Measurements from ENCODE around the gene TMEM154. TPM values are rescaled to one million over a fixed set of nuclear protein-coding genes. Genes with fewer than 3 reads are reported as not detected.

TMEM154 gene
- total RNA-seq, 1 experiment from 2014 or later = 23.3 TPM

DNA sequence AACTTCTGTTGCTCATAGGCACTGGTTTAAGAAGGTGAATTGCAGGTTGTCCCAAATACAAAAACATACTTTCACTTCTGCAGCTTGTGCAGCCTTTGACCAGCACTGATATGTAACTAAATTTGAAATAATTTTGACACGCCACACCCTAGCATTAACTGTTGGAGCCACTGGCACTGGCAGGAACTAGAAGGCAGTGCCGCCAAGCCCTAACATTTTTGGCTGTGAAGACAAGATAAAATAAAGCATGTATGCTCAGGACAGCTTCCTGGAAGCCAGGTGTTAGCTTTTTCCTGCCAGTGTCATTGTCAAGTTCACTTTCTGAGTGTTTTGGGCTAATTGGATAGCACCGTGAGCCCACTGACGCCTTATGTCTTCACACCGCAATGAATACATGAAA lies 78.6 kb downstream of the TMEM154 start:
- Mint-ChIP-seq H3K27ac (ENCODE audit: unreplicated experiment) (no peak overlapping the region), H3K27me3 (ENCODE audit: unreplicated experiment) (no peaks in the 10 kb centered on the region), H3K4me1 (ENCODE audit: low read depth, unreplicated experiment) (no peaks in the 10 kb centered on the region), H3K9me3 (ENCODE audit: low read depth, unreplicated experiment) (no peaks in the 10 kb centered on the region), H3K4me3 (ENCODE audit: low read depth, unreplicated experiment) (no peak overlapping the region), H3K36me3 (ENCODE audit: insufficient read depth, unreplicated experiment) (no peaks in the 10 kb centered on the region)
- no TSS peak for BruUV-seq (replicated peaks)
- intact Hi-C loops (cut with micrococcal nuclease; ENCODE audit: unreplicated experiment) = no loop called here
- CTCF ChIA-PET = no interaction called here
- TF ChIP-seq CTCF (IDR thresholded peaks at IDR 0.05; ENCODE audit: unreplicated experiment) = no peak
- no peak for DNase-seq

DNA sequence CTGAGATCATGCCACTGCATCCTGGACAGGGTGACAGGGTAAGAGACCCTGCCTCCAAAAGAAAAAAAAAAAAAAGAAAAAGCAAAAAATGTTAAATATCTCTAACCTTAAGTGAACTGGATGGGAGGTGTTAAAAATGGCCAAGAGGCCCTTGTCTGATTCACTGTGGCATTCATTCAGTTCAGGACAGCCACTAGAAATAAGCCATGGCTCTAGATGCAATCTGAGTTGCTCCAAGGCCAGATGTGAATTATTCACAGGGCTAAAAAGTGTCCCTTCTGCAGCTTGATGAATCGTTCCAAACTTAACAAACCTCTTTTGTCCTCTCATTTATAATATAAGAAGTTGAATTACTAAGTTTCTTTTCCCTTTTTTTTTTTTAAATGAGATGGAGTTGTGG lies 80.2 kb downstream of the TMEM154 start:
- TF ChIP-seq CTCF (IDR thresholded peaks at IDR 0.05; ENCODE audit: unreplicated experiment) = no peak
- intact Hi-C loops (cut with micrococcal nuclease; ENCODE audit: unreplicated experiment) = no loop called here
- no peaks in the 10 kb centered on the region for H3K27me3 Mint-ChIP-seq (ENCODE audit: unreplicated experiment)
- CTCF ChIA-PET = no interaction called here
- H3K36me3 Mint-ChIP-seq (ENCODE audit: insufficient read depth, unreplicated experiment) = no peaks in the 10 kb centered on the region
- no peak overlapping the region for H3K27ac Mint-ChIP-seq (ENCODE audit: unreplicated experiment)
- H3K4me3 Mint-ChIP-seq (ENCODE audit: low read depth, unreplicated experiment) = no peak overlapping the region
- no peak for DNase-seq
- no TSS peak for BruUV-seq (replicated peaks)
- H3K4me1 Mint-ChIP-seq (ENCODE audit: low read depth, unreplicated experiment) = no peaks in the 10 kb centered on the region
- H3K9me3 Mint-ChIP-seq (ENCODE audit: low read depth, unreplicated experiment) = no peaks in the 10 kb centered on the region

GRCh38 chr4:152599095-152599494 lies 80.7 kb downstream of the TMEM154 start:
- H3K9me3 Mint-ChIP-seq (ENCODE audit: low read depth, unreplicated experiment) = no peaks in the 10 kb centered on the region
- CTCF ChIA-PET = no interaction called here
- BruUV-seq (replicated peaks) = no TSS peak
- H3K4me3 Mint-ChIP-seq (ENCODE audit: low read depth, unreplicated experiment) = no peak overlapping the region
- DNase-seq = no peak
- H3K4me1 Mint-ChIP-seq (ENCODE audit: low read depth, unreplicated experiment) = no peaks in the 10 kb centered on the region
- H3K36me3 Mint-ChIP-seq (ENCODE audit: insufficient read depth, unreplicated experiment) = no peaks in the 10 kb centered on the region
- no peaks in the 10 kb centered on the region for H3K27me3 Mint-ChIP-seq (ENCODE audit: unreplicated experiment)
- no peak for TF ChIP-seq CTCF (IDR thresholded peaks at IDR 0.05; ENCODE audit: unreplicated experiment)
- no peak overlapping the region for H3K27ac Mint-ChIP-seq (ENCODE audit: unreplicated experiment)
- intact Hi-C loops (cut with micrococcal nuclease; ENCODE audit: unreplicated experiment) = no loop called here

DNA sequence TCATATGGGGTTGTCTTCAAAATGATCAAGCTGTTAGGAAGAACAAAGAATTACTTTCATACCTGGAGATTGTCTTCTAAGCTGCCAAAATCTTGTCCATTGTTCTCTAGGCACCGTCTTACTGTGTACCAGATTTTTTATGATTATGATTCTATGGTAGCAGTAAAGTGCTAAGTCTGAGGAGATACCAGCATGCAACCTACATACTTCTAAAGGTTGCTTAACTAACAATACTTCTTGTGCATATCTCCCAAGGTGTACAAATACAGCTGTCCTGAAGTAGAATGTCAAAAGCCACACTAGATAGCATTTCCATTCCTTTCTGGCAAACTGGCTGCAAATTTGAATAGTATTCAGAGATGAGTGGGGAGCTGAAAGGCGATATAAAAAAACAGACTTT lies 81.3 kb downstream of the TMEM154 start:
- no peaks in the 10 kb centered on the region for H3K27me3 Mint-ChIP-seq (ENCODE audit: unreplicated experiment)
- no peak for DNase-seq
- CTCF ChIA-PET = no interaction called here
- H3K36me3 Mint-ChIP-seq (ENCODE audit: insufficient read depth, unreplicated experiment) = no peaks in the 10 kb centered on the region
- no peak for TF ChIP-seq CTCF (IDR thresholded peaks at IDR 0.05; ENCODE audit: unreplicated experiment)
- H3K4me1 Mint-ChIP-seq (ENCODE audit: low read depth, unreplicated experiment) = no peaks in the 10 kb centered on the region
- no TSS peak for BruUV-seq (replicated peaks)
- no peak overlapping the region for H3K27ac Mint-ChIP-seq (ENCODE audit: unreplicated experiment)
- intact Hi-C loops (cut with micrococcal nuclease; ENCODE audit: unreplicated experiment) = no loop called here
- no peak overlapping the region for H3K4me3 Mint-ChIP-seq (ENCODE audit: low read depth, unreplicated experiment)
- no peaks in the 10 kb centered on the region for H3K9me3 Mint-ChIP-seq (ENCODE audit: low read depth, unreplicated experiment)

Measured in Calu3 (cell line).